Activated naive CD4-positive, alpha-beta T cell treated with anti-CD3 and anti-CD28 coated beads, Interleukin-2, amount 10 ng/mL, durations not matched to agents 7 days and 5 days (primary cell): ENCODE measurements around the gene CXCR5.

ENCODE experiments used
- CTCF ChIA-PET: fragments of 350-600 bp; sonication (Branson Sonifier 250); formaldehyde crosslinking; loops from one replicate; lab custom pipeline; 2021; ENCODE audit warnings: antibody characterized with exemption; lab: Charles Lee
- DNase-seq: peaks from one replicate; pipeline ENCODE4 v3.0.0-alpha.2; 2020
- H3K27ac Mint-ChIP-seq: one replicate; pipeline ENCODE4 v1.8.0; 2021; ENCODE audit warnings: mild to moderate bottlenecking, moderate library complexity, mixed read lengths
- H3K27me3 Mint-ChIP-seq: one replicate; pipeline ENCODE4 v1.8.0; 2021; ENCODE audit warnings: mild to moderate bottlenecking, mixed read lengths
- H3K36me3 Mint-ChIP-seq: one replicate; pipeline ENCODE4 v1.8.0; 2021; ENCODE audit warnings: mixed read lengths
- H3K4me1 Mint-ChIP-seq: one replicate; pipeline ENCODE4 v1.8.0; 2021; ENCODE audit warnings: mixed read lengths
- H3K4me3 Mint-ChIP-seq: one replicate; pipeline ENCODE4 v1.8.0; 2021; ENCODE audit warnings: mild to moderate bottlenecking, moderate library complexity, mixed read lengths
- H3K9me3 Mint-ChIP-seq: one replicate; pipeline ENCODE4 v1.8.0; 2021; ENCODE audit warnings: mixed read lengths

Gene CXCR5

DNA sequence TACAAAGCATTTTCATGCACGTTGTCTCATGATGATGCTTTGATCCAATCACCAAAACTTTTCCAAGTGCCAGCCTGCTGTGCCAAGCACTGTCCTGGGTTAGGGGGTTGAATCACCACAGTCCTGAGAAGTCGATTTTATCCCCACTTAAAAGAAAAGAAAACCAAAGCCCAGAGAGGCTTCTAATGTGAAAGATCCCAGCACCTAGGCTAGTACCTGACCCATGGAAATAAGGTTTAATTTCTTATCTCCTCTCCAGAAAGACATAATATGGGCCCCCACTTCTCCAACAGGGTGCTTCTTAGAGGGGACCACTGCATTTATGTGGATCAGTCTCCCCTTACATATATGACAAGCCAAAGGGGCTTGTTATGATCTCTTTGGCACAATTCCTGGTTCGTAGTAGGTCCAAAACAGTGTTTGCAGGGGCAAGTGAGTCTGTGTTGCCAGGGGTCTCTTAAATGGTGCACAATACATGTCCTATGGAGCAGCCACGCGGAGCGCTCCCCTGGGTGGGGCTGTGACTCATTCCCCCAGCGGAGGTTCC, 43.9 kb downstream of the CXCR5 start:
- H3K36me3 Mint-ChIP-seq, result peaks cover 22% of the 10 kb centered on the region
- H3K27me3 Mint-ChIP-seq, result peaks cover 4% of the 10 kb centered on the region
- DNase-seq, result no peak
- H3K27ac Mint-ChIP-seq, result peak overlapping the region; percentile 99
- H3K4me3 Mint-ChIP-seq, result peak overlapping the region; percentile 95
- H3K9me3 Mint-ChIP-seq, result no peaks in the 10 kb centered on the region
- CTCF ChIA-PET, result interaction anchor here (0.6 to 10.5 kb wide), 5 partner anchors 18 to 238 kb away, joined by 3 to 232 read pairs (median 4); no protein-coding TSS in a partner anchor
- H3K4me1 Mint-ChIP-seq, result peaks cover 52% of the 10 kb centered on the region

DNA sequence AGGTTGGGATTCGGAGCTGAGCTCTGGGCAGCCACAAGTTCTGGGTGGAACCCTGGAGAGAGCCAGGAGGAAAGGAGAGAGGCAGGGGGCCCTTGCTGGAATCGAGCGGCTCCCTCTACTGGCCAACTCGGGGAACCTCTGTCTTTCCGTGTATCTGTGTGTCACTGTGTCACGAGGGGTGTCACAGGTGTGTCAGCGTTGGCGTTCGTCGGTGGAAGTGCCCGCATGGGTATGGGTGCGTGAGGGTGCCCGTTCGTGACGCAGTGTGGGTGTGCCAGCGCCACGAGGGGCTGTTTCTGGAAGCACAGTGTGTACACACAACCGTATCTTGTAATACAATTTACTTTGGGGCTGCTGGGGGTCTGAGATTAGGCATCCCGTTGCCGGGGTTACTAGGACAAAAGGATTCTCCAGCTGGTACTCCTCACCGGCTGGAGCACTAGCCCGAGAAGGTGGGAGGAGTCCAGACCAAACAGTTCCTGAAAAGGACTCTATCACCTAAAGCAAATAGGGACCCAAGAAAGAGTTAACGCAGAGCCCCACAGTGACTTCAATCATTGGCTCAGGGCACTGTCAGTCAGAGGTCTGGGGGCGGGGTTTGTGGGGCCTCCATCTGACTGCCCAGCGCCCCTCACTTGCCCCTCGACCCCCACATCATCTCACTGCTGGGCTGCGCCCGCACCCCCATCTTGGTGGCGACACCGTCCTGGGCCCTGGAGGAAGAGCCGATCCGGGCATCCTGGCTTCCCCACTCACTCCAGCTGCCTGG, 44.6 kb downstream of the CXCR5 start:
- peak; percentile 94 for DNase-seq
- Mint-ChIP-seq H3K27me3 (peaks cover 4% of the 10 kb centered on the region), H3K4me1 (peaks cover 51% of the 10 kb centered on the region), H3K4me3 (peak overlapping the region; percentile 95), H3K36me3 (peaks cover 18% of the 10 kb centered on the region), H3K9me3 (no peaks in the 10 kb centered on the region), H3K27ac (peak overlapping the region; percentile 99)
- CTCF ChIA-PET, result interaction anchor here (0.5 to 10.5 kb wide), 7 partner anchors 19 to 1748 kb away, joined by 3 to 232 read pairs (median 4); no protein-coding TSS in a partner anchor

- Mint-ChIP-seq H3K9me3 (no peaks in the 10 kb centered on the region), H3K4me1 (peaks cover 46% of the 10 kb centered on the region), H3K27me3 (peaks cover 4% of the 10 kb centered on the region), H3K27ac (peak overlapping the region; percentile 99), H3K36me3 (peaks cover 11% of the 10 kb centered on the region), H3K4me3 (peak overlapping the region; percentile 95)
- CTCF ChIA-PET, result interaction anchor here (0.5 to 10.5 kb wide), 8 partner anchors 12 to 1749 kb away, joined by 3 to 232 read pairs (median 4); partner anchors contain the start of gene SLC37A4
- DNase-seq, result no peak
Observed at GRCh38 chr11:118928870-118929500, 45.3 kb downstream of the CXCR5 start.

GRCh38 chr11:118929501-118930093, 45.9 kb downstream of the CXCR5 start:
- Mint-ChIP-seq H3K9me3 (no peaks in the 10 kb centered on the region), H3K4me1 (peaks cover 46% of the 10 kb centered on the region), H3K27ac (peak overlapping the region; percentile 99), H3K4me3 (peak overlapping the region; percentile 95), H3K27me3 (peaks cover 4% of the 10 kb centered on the region), H3K36me3 (peaks cover 5% of the 10 kb centered on the region)
- CTCF ChIA-PET, result interaction anchor here (0.6 to 10.5 kb wide), 17 partner anchors 10 to 423 kb away, joined by 3 to 232 read pairs (median 4); partner anchors contain the start of genes CENATAC, DPAGT1 and SLC37A4
- DNase-seq, result peak; percentile 92

DNA sequence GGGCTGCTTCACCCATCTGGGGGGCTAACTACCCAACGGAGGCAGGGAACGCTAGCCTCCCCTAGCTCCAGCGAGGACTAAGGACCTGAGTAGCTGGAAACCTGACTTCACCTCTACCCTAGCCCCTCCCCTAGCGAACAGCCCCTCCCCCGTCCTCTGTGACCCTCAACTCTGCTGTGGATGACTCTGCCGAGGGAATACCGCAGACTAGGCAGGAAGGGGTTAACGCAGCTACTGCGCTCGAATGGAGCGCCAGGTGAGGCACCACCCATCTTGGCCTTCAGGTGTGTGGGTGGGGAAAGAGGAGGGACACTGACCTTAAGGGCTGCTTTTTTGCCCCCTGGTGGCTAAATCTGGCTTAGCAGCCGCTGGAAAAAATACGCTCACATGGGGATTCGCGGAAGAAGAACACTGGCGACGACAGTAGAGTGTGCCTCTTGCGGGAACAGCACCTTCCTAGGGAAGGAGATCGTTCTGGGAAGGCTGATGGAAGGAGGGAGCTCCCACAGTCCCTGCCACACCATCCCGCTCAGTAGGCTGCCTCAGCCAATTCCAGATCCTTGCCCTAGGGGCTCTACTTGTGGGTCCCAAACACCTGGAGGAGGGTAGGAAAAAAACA, 46.5 kb downstream of the CXCR5 start:
- Mint-ChIP-seq H3K4me3 (peak overlapping the region; percentile 95), H3K4me1 (peaks cover 46% of the 10 kb centered on the region)
- CTCF ChIA-PET, result interaction anchor here (0.6 to 10.5 kb wide), 20 partner anchors 10 to 423 kb away, joined by 3 to 232 read pairs (median 4); partner anchors contain the start of genes CENATAC, DPAGT1 and SLC37A4

DNA sequence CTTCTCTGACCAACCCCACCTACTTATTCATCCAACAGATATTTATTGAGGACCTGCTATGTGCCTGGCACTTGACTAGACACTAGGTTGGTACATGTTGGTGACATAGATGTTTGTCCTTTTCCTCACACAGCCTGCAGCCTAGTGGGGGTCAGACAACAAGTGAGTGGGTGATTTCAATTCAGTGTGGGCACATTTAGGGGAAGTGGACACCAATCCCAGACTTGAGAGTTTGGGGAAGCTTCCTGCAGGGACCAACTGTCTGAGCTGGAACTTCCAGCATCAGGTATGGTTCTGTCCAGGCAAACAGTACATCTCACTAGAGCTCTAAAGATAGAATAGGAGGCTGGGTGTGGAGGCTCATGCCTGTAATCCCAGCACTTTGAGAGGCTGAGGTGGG, 47.9 kb downstream of the CXCR5 start:
- Mint-ChIP-seq H3K36me3 (no peaks in the 10 kb centered on the region), H3K4me3 (no peak overlapping the region), H3K4me1 (peaks cover 41% of the 10 kb centered on the region), H3K9me3 (no peaks in the 10 kb centered on the region), H3K27ac (no peak overlapping the region), H3K27me3 (peaks cover 8% of the 10 kb centered on the region)
- CTCF ChIA-PET, result interaction anchor here (1.3 to 10.5 kb wide), 5 partner anchors 8 to 241 kb away, joined by 5 to 232 read pairs (median 16); no protein-coding TSS in a partner anchor
- no peak for DNase-seq

More for the DNA sequence above, 46.5 kb downstream of the CXCR5 start:
- Mint-ChIP-seq H3K27ac (peak overlapping the region; percentile 99), H3K9me3 (no peaks in the 10 kb centered on the region), H3K36me3 (no peaks in the 10 kb centered on the region), H3K27me3 (peaks cover 7% of the 10 kb centered on the region)
- DNase-seq, result peak; percentile 92

GRCh38 chr11:118933486-118933885, 49.8 kb downstream of the CXCR5 start:
- peaks cover 23% of the 10 kb centered on the region for H3K4me1 Mint-ChIP-seq
- H3K9me3 Mint-ChIP-seq, result no peaks in the 10 kb centered on the region
- no peak overlapping the region for H3K27ac Mint-ChIP-seq
- peaks cover 17% of the 10 kb centered on the region for H3K27me3 Mint-ChIP-seq
- no peaks in the 10 kb centered on the region for H3K36me3 Mint-ChIP-seq
- no peak overlapping the region for H3K4me3 Mint-ChIP-seq
- CTCF ChIA-PET, result interaction anchor here (0.6 kb wide), 2 partner anchors 149 to 159 kb away, joined by 3 read pairs; no protein-coding TSS in a partner anchor
- no peak for DNase-seq

DNA sequence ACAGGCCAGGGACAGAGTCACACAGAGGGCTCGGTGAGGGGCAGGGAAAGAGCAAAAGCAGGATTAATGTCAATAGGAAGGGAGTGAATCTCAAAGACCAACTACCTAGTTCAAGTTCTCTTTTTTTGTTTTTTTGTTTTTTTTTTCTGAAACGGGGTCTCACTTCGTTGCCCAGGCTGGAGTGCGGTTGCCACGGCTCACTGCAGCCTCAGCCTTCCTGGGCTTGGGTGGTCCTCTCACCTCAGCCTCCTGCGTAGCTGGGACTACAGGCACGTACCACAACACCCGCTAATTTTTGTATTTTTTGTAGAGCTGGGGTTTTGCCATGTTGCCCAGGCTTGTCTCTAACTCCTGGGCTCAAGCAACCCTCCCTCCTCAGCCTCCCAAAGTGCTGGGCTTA, 51.7 kb downstream of the CXCR5 start:
- no peak overlapping the region for H3K27ac Mint-ChIP-seq

GRCh38 chr11:118938491-118939403, 55.1 kb downstream of the CXCR5 start:
- H3K9me3 Mint-ChIP-seq, result no peaks in the 10 kb centered on the region
- peaks cover 37% of the 10 kb centered on the region for H3K4me1 Mint-ChIP-seq
- peaks cover 32% of the 10 kb centered on the region for H3K27me3 Mint-ChIP-seq
- no peaks in the 10 kb centered on the region for H3K36me3 Mint-ChIP-seq
- CTCF ChIA-PET, result interaction anchor here (0.7 to 2.9 kb wide), 2 partner anchors 8 to 13 kb away, joined by 3 to 21 read pairs; partner anchors contain the start of gene BCL9L
- peak overlapping the region; percentile 24 for H3K27ac Mint-ChIP-seq
- no peak overlapping the region for H3K4me3 Mint-ChIP-seq
- DNase-seq, result no peak

More for the DNA sequence above, 51.7 kb downstream of the CXCR5 start:
- no peak overlapping the region for H3K4me3 Mint-ChIP-seq
- CTCF ChIA-PET, result interaction anchor here (1.5 kb wide), 1 partner anchor 26 kb away, joined by 3 read pairs; no protein-coding TSS in a partner anchor
- H3K4me1 Mint-ChIP-seq, result peaks cover 34% of the 10 kb centered on the region
- H3K36me3 Mint-ChIP-seq, result no peaks in the 10 kb centered on the region
- no peaks in the 10 kb centered on the region for H3K9me3 Mint-ChIP-seq
- DNase-seq, result no peak
- peaks cover 26% of the 10 kb centered on the region for H3K27me3 Mint-ChIP-seq

DNA sequence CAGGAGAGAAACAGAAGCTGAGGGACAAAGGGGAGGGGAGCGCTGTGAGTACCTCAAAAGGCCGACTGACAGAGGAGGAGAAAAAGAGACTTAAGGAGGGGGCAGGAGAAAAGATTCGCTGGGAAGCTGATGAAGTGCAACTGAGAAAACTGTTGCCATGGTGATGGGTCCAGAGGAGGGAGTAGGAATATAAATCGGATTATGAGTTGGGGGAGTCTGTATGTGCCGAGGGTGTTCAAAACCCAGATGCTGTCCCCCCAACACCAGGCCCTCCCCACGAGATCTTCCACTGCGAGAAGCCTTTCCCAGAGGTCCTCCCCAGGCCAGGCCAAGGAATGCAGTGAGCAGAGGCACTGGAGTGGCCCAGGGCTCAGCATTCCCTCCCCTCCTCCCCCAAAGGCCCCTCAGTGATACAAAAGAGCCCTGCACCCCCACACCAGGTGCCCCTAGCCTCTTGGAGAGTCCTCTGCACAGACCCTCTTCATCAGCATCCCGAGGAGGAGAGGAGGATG, 55.8 kb downstream of the CXCR5 start:
- peaks cover 37% of the 10 kb centered on the region for H3K4me1 Mint-ChIP-seq
- no peak for DNase-seq
- peak overlapping the region; percentile 24 for H3K27ac Mint-ChIP-seq
- H3K36me3 Mint-ChIP-seq, result no peaks in the 10 kb centered on the region
- CTCF ChIA-PET, result interaction anchor here (0.7 to 2.9 kb wide), 3 partner anchors 9 to 249 kb away, joined by 3 to 21 read pairs (median 3); partner anchors contain the start of gene BCL9L
- H3K4me3 Mint-ChIP-seq, result no peak overlapping the region
- H3K9me3 Mint-ChIP-seq, result no peaks in the 10 kb centered on the region
- peaks cover 32% of the 10 kb centered on the region for H3K27me3 Mint-ChIP-seq

DNA sequence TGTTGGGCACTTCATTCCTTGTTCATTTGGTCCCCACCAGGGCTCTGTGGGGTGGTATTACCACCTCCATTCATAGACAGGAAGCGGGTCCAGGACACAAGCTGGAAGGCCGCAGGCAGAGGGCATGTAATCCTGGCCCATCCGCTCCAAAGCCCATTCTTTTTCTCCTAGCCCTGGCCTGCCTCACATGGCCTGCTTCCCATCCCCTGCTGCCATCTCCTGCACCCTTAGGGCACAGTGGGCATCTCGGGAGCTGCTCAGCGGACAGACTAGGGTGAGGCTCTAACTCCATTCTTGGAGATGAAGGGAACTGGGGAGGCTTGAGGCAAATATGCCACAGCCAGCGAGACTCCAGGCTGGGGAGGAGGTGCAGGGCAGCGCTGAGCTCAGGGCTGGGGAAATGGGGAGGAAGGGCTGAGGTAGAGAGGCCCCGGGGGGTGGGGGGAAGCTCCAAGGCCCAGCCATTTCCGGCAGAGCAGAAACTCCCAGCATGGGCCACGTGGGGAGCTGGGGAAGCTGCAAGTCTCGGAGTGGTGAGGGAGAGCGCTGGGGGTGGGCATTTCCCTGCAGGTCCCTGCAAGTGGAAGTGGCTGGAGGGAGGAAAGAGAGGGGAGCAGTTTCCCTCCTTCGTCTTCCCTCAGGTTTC, 56.4 kb downstream of the CXCR5 start:
- Mint-ChIP-seq H3K9me3 (no peaks in the 10 kb centered on the region), H3K27ac (peak overlapping the region; percentile 56), H3K4me1 (peaks cover 39% of the 10 kb centered on the region), H3K27me3 (peaks cover 35% of the 10 kb centered on the region), H3K4me3 (no peak overlapping the region), H3K36me3 (no peaks in the 10 kb centered on the region)
- CTCF ChIA-PET, result interaction anchor here (0.9 to 2.9 kb wide), 4 partner anchors 10 to 250 kb away, joined by 3 to 21 read pairs (median 4); no protein-coding TSS in a partner anchor
- DNase-seq, result peak; percentile 82

GRCh38 chr11:118947091-118947490, 63.4 kb downstream of the CXCR5 start:
- Mint-ChIP-seq H3K4me1 (peaks cover 7% of the 10 kb centered on the region), H3K9me3 (no peaks in the 10 kb centered on the region), H3K36me3 (no peaks in the 10 kb centered on the region), H3K4me3 (no peak overlapping the region), H3K27me3 (peaks cover 46% of the 10 kb centered on the region), H3K27ac (no peak overlapping the region)
- CTCF ChIA-PET, result interaction anchor here (1.2 to 1.6 kb wide), 2 partner anchors 17 to 258 kb away, joined by 3 to 9 read pairs; no protein-coding TSS in a partner anchor
- DNase-seq, result no peak
